Measurements from ENCODE around the gene SP1. TPM values are rescaled to one million over a fixed set of nuclear protein-coding genes. Genes with fewer than 3 reads are reported as not detected.

SP1 gene
- total and polyA plus RNA-seq, 2 donors from 2014 or later, result 15.1 to 126 TPM

GRCh38 chr12:53344824-53345485 is 35.0 kb upstream of the SP1 start:
- Histone ChIP-seq H3K27ac (ENCODE audit: low read depth in 2 of 2, low read length in 2 of 2) (peak overlapping the region; percentile 29 to 72), H3K9ac (ENCODE audit: low read length in 3 of 3) (peak overlapping the region; percentile 73 to 80 (median 73)), H3K27me3 (ENCODE audit: control insufficient read depth, insufficient read depth, low read length) (no peaks in the 10 kb centered on the region), H3K36me3 (ENCODE audit: control insufficient read depth in 2 of 3, insufficient read depth in 3 of 3, low read length in 3 of 3) (no peaks in the 10 kb centered on the region), H3K4me3 (ENCODE audit: low read length in 3 of 3) (peak overlapping the region; percentile 80 to 82 (median 81)), H3K4me1 (ENCODE audit: control insufficient read depth in 2 of 3, insufficient read depth in 2 of 3, low read depth in 1 of 3, low read length in 3 of 3) (peaks cover 0 to 12% (median 0%) of the 10 kb centered on the region in 3 donors), H3K9me3 (ENCODE audit: control insufficient read depth in 2 of 3, insufficient read depth in 1 of 3, low read length in 3 of 3) (no peaks in the 10 kb centered on the region)
- FAIRE-seq (no peak), DNase-seq (peak; percentile 88 to 95 (median 92))
- TF ChIP-seq, protein P1, sequence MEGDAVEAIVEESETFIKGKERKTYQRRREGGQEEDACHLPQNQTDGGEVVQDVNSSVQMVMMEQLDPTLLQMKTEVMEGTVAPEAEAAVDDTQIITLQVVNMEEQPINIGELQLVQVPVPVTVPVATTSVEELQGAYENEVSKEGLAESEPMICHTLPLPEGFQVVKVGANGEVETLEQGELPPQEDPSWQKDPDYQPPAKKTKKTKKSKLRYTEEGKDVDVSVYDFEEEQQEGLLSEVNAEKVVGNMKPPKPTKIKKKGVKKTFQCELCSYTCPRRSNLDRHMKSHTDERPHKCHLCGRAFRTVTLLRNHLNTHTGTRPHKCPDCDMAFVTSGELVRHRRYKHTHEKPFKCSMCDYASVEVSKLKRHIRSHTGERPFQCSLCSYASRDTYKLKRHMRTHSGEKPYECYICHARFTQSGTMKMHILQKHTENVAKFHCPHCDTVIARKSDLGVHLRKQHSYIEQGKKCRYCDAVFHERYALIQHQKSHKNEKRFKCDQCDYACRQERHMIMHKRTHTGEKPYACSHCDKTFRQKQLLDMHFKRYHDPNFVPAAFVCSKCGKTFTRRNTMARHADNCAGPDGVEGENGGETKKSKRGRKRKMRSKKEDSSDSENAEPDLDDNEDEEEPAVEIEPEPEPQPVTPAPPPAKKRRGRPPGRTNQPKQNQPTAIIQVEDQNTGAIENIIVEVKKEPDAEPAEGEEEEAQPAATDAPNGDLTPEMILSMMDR (IDR thresholded peaks at IDR 0.05; ENCODE audit: borderline replicate concordance, extremely low read depth, insufficient read depth), result peak; percentile 61
- intact Hi-C loops (cut with DNase I), result no loop called here

- H3K9ac ChIP-seq (ENCODE audit: low read length in 3 of 3), result no peak overlapping the region
- H3K27me3 ChIP-seq (ENCODE audit: control insufficient read depth, insufficient read depth, low read length), result no peaks in the 10 kb centered on the region
- DNase-seq, result peak in 4 of 5 donors; percentile 29 to 89 (median 64)
- no peaks in the 10 kb centered on the region for H3K36me3 ChIP-seq (ENCODE audit: control insufficient read depth in 2 of 3, insufficient read depth in 3 of 3, low read length in 3 of 3)
- H3K27ac ChIP-seq (ENCODE audit: low read depth in 2 of 2, low read length in 2 of 2), result peak overlapping the region; percentile 29 to 72
- no peaks in the 10 kb centered on the region for H3K9me3 ChIP-seq (ENCODE audit: control insufficient read depth in 2 of 3, insufficient read depth in 1 of 3, low read length in 3 of 3)
- H3K4me3 ChIP-seq (ENCODE audit: low read length in 3 of 3), result peak overlapping the region in 1 of 3 donors; percentile 81
- TF ChIP-seq, protein P1 (IDR thresholded peaks at IDR 0.05; ENCODE audit: borderline replicate concordance, extremely low read depth, insufficient read depth), result no peak
- FAIRE-seq, result no peak
- intact Hi-C loops (cut with DNase I), result no loop called here
- H3K4me1 ChIP-seq (ENCODE audit: control insufficient read depth in 2 of 3, insufficient read depth in 2 of 3, low read depth in 1 of 3, low read length in 3 of 3), result peaks cover 0 to 12% (median 0%) of the 10 kb centered on the region in 3 donors
Measured at GRCh38 chr12:53345486-53346188, 34.3 kb upstream of the SP1 start.

DNA sequence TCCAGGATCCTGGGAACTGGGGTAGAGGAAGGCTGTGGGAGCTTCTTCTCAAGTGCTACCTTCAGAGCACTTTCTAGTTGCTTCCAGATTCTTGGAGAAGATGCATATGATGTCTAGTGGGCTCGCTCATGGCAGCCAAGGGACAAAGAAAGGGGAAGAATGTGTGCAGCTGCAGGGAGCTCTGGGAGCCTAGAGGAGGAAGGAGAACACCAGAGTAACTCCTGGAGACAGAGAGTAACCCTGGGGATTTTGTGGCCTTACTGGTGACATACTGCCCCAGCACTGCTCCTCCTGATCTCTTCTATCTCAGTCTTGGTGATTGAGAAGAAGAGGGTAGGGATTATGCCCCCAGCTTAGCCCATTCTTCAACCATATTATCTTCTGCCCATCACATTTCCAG is 33.5 kb upstream of the SP1 start:
- H3K4me1 ChIP-seq (ENCODE audit: control insufficient read depth in 2 of 3, insufficient read depth in 2 of 3, low read depth in 1 of 3, low read length in 3 of 3), result peaks cover 0 to 12% (median 0%) of the 10 kb centered on the region in 3 donors
- TF ChIP-seq, protein P1 (IDR thresholded peaks at IDR 0.05; ENCODE audit: borderline replicate concordance, extremely low read depth, insufficient read depth), result no peak
- no peaks in the 10 kb centered on the region for H3K27me3 ChIP-seq (ENCODE audit: control insufficient read depth, insufficient read depth, low read length)
- H3K36me3 ChIP-seq (ENCODE audit: control insufficient read depth in 2 of 3, insufficient read depth in 3 of 3, low read length in 3 of 3), result no peaks in the 10 kb centered on the region
- DNase-seq (no peak), FAIRE-seq (no peak)
- no peak overlapping the region for H3K27ac ChIP-seq (ENCODE audit: low read depth in 2 of 2, low read length in 2 of 2)
- no peaks in the 10 kb centered on the region for H3K9me3 ChIP-seq (ENCODE audit: control insufficient read depth in 2 of 3, insufficient read depth in 1 of 3, low read length in 3 of 3)
- no peak overlapping the region for H3K4me3 ChIP-seq (ENCODE audit: low read length in 3 of 3)
- intact Hi-C loops (cut with DNase I), result no loop called here
- H3K9ac ChIP-seq (ENCODE audit: low read length in 3 of 3), result no peak overlapping the region

Data from kidney (tissue), 14 donors.